Esophagus muscularis mucosa (tissue), 4 donors: ENCODE results near the gene AKR1C4.
"Not testable (repeated sequence)": the region's sequence is repeated elsewhere in the genome, so short reads cannot be mapped to it uniquely, and the experiment has no call there.

Source experiments
- CTCF ChIP-seq, 3 experiments: fragments of 200-600 bp in 2 of 3; fragments of 450-650 bp in 1 of 3; sonication (generic) in 2 of 3; IDR thresholded peaks; one replicate each; pipeline ENCODE4 v1.5.1; 2017 to 2019; ENCODE audit warnings: antibody characterized with exemption in 3 of 3, mild to moderate bottlenecking in 2 of 3, moderate library complexity in 1 of 3
- EP300 ChIP-seq: sonication (generic); formaldehyde crosslinking; IDR thresholded peaks from one replicate; pipeline ENCODE4 v1.6.1; 2017; ENCODE audit warnings: antibody characterized with exemption
- POLR2A ChIP-seq: fragments of 450-650 bp; IDR thresholded peaks from one replicate; pipeline ENCODE4 v1.6.1; 2017; ENCODE audit warnings: antibody characterized with exemption, moderate library complexity, mild to moderate bottlenecking, low read depth

- not testable (repeated sequence) for TF ChIP-seq CTCF (IDR thresholded peaks at IDR 0.05); EP300; POLR2A
Observed at GRCh38 chr10:5180503-5180902, 16.1 kb upstream of the AKR1C4 start.
